Stimulated activated CD8-positive, alpha-beta memory T cell treated with anti-CD3 and anti-CD28 coated beads, Interleukin-15, amount 100 ng/mL, for 24 hours (primary cell): ENCODE data around the gene TMEM250.
"Not testable (repeated sequence)": the region's sequence is repeated elsewhere in the genome, so short reads cannot be mapped to it uniquely, and the experiment has no call there.

ENCODE experiments used
- DNase-seq: peaks from one replicate; pipeline ENCODE4 v3.0.0-alpha.2; 2020; ENCODE audit warnings: low read depth

TMEM250 gene

DNA sequence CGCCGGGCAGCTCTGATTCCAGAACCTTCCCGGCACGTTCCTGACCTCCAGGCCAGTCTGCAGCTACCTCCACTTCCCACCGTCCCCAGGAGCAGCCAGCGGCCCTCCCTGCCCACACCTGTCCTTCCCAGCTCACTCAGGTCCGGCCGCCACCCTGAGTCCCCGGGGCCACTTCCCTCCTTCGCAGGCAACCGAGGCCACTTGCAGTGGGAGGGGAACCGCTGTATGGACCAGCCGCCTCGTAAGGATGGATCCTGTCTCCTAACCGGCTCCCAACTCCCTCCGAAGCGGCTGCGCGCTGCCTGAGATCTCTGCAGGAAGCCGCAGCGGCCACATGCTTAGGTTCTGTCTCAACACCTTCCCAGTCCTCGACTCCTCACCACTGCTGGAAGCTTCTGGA is 7.5 kb downstream of the TMEM250 start:
- DNase-seq: no peak

DNA sequence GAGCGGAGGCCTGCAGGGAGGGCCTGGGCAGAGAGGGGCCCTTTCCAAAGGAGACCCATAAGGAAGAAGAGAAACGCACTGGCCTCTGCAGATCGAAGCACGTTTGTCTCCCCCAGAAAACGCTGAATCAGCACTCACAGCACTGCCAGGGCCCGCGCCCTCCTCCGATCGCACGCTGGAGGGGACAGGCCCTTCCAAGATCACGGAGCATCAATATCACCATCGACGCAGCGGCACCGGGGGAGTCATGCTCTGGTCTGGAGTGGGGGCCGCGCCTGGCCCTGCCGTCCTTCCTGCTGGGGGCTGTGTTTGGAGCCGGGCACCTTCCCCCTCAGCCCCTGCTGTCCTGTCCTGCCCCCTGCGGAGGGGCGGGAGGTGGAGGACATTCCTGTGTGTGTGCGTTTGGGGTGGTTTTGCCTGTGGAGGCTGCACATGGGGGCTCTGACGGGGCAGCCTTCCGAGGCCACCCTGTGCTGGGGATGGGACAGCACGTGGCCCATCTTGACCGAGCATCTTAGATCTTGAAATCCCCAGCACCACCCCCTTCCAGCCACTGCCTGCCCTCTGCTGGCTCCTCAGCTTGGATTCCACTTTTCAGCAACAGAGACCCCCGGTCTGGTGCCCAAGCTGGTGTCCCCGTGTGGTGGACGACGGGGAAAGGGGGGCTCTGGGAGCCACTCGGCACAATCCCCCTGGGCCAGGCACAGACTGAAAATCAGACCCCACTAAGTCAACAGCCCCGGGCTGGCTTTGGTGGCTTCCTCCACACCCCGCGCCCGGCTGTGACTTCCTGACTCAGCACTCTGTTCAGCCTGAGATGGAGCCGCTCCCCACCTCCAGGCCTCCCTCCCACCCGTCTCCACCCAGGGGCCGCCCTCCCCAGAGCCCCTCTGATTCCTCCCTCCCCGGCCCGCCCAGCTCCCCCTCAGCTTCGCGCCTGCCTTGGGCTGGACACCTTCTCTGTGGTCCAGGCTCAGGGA is 8.3 kb downstream of the TMEM250 start:
- DNase-seq: no peak

DNA sequence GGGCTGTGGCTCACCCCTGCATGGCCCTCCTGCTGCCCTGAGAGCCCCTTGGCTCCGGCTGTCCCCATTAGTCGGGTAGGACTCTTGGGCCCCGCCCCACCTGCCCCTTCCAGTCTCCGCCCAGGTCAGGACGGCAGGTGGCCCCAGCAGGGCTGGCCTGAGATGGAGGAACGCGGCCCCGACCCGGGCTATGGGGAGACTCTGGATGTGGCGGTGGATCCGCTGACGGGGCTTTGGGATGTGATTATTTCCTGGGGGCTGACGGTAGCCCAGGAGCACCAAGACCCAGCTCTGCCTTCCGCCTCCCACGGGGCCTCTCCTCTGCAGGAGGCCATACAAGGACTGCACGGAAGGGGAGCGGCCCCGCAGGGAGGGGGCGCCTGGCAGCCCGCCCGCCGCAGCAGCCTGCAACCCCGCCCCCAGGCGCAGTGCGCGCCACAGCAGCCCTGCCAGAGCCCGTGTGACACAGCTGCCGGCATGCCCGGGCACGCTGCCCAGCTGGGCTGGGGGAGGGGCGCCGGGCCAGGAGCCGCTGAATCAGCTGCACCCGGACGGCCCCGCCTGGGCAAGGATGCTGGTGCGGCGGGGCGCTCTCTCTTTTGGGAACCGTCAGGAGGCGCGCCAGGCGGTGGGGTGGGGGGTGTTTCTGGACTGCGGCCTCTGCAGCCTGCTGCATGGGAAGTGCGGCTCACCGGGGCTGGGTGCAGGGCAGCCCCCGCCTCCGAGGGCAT is 9.2 kb downstream of the TMEM250 start:
- peak; percentile 79 for DNase-seq

GRCh38 chr9:136108648-136109266 is 9.9 kb downstream of the TMEM250 start:
- no peak for DNase-seq

DNA sequence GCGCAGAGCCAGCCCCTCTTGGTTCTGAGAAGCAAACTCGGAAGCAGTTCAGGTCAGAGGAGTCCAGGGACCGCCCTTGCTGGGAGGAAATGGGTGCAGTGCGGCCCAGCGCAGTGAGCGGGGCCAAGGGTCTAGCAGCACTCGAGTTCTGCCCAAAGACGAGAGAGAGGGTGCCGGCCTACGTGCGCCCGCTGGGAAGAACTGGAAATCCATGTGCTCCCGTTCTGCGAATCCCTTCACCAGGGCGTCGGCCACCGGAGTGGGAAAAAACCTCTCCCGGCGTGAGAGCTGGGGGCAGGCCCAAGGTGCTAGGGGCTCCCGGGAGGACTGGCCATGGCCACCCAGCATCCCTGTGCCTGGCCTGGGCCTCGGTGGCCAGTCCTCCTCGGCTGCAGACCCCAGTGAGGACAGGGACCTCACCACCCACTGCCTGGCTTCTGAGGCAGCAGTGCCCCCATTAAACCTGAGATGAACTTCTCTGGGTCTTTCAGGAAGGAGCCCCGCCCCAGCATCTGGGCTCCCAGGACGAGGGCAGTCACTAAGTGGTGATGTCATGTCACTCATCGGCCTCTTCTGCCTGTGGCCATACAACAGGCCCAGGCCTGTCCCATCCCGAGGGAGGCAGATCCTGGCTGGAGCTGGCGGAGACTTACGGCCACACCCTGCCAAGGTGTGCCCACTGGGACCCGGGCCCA is 10.6 kb downstream of the TMEM250 start:
- no peak for DNase-seq

GRCh38 chr9:136107155-136107952 is 11.3 kb downstream of the TMEM250 start:
- no peak for DNase-seq

- DNase-seq: no peak
These were observed 13.1 kb downstream of the TMEM250 start for GRCh38 chr9:136105398-136106135.

- no peak for DNase-seq
These were observed 13.8 kb downstream of the TMEM250 start for GRCh38 chr9:136104916-136105315.

GRCh38 chr9:136104488-136104800 is 14.2 kb downstream of the TMEM250 start:
- no peak for DNase-seq

GRCh38 chr9:136103651-136104487 is 14.8 kb downstream of the TMEM250 start:
- DNase-seq: no peak

GRCh38 chr9:136101615-136102074 is 17.0 kb downstream of the TMEM250 start:
- not testable (repeated sequence) for DNase-seq

DNA sequence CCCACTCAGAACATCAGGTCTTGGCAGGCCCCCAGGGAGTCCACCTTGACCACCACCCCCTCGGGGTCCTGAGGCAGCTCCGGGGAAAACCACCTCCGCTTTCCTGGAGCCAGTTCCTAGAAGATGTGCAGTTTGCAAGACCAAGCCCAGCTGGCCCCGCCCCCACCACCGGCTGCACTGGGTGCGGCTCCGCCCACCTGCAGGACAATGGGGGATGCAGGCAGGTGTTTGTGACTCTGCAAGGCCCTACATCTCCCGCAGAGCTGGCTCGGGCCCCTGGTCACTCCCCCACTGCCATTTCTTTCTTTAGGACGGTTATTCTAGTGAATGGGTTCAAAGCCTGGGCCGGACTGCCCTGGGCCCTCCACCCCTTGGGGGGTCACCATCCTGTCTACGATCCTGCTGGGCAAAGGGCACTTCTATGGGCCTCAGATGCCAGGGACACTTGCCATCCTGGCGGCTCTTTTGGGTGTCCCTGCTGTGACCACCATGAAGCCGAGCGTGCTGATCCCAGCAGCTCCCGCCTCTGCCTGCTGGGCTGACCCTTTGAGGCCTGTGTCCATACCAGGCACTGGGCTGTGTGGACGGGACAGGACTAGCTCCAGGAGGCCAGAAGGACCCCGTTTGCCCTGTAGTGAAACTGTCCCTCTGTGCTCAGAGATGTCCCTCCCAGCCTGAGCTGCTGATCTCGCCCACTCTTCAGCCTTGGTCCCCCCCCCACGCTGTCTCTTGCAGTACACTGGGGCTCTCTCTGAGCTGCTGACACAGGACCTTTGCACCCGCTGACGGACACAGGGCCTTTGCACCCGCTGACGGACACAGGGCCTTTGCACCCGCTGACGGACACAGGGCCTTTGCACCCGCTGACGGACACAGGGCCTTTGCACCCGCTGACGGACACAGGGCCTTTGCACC is 17.7 kb downstream of the TMEM250 start:
- no peak for DNase-seq

DNA sequence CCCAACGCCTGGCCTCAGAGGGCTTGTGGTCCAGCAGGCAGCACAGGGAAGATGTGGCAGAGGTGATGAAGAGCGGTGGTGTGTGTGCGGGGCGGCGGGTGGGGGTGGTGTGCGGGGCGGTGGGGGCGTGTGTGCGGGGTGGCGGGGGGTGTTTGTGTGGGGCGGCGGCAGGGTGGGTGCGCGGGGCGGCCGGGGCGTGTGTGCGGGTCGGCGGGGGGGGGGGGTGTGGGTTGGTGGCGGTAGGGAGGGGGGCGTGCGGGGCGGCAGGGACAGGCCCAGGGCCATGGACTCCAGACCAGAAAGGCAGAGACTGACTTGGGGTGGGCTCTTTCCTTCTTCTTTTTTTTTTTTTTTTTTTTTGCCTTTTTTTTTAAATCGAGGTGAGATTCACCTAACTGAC is 19.1 kb downstream of the TMEM250 start:
- DNase-seq: no peak

DNA sequence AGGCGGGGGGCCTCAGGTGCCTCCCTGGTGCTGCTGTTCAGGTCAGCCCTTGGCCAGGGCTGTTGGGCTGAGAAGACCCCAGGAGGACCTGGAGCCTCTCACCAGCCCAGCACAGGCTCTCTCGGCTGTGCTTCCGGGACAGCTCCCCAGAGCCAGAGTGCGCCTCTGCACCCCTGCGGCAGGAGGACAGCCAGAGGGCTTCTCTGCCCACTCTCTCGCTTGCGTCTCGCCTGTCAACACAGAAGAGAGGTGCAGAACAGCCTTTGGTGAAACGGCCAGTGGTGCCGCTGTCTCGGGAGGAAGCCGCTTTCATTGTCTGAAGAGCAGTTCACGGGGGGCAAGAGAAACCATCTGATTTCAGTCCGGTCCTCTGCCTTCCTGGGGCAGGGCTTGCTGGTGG is 19.8 kb downstream of the TMEM250 start:
- no peak for DNase-seq

DNA sequence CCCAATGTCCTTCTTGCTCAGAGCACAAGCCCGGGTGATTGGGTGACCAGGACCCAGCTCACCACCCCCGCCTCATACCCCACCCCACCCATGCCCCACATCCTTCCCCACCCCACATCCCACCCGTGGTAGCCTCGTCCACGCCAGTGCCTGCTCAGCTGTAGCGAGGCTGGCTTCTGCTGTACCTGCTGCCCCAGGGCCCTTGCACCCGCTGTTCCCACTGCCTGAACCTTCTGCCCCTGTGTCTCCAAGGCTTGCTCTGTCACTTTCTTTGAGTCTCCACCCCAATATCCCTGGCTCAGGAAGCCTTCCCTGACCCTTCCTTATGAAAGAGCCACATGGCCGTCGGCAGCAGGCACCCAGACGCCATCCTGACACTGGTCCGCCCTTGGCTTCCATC is 20.5 kb downstream of the TMEM250 start:
- no peak for DNase-seq

DNA sequence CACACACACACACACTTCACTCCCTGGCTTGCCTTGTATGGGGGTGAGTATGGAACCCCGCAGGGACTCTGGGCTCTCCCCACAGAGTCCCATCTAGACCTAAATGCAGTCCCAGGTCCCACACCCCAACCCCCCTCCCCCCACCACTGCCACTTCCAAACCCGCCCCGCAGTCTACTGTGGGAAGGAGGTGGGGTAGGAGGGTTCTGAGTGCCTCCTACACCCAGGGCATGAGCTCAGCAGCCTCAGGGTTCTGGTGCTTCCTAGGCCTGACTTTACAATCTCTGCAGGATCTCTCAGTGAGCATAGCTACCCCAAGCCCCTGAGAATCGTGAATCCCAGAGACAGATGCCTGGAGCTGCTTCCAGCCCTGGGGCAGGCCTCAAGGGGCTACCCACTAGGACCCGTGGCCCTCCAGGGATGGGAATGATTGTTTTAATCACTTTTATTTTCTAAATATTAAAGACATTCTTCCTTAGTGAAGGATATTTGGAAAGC is 22.1 kb downstream of the TMEM250 start:
- DNase-seq: no peak

- no peak for DNase-seq
These were observed 23.3 kb downstream of the TMEM250 start, which contains the start of gene NACC2 for GRCh38 chr9:136095070-136096058. Gene NACC2 (minus strand): TSS chr9:136095289. CDS start chr9:136050521, 44,768 bp downstream.
